HepG2 (cell line): ENCODE measurements around the gene SEPTIN11. TPM values are rescaled to one million over a fixed set of nuclear protein-coding genes. Genes with fewer than 3 reads are reported as not detected.

Source experiments
- ATAC-seq: fragments of 200-7000 bp; cut with Tn5 transposase; 3 replicates; pipeline ENCODE4 v1.9.1; 2020; ENCODE audit warnings: mild to moderate bottlenecking, moderate library complexity
- BruUV-seq: library from RNA; stranded (reverse); fragments of 400-500 nt; replicated peaks from 2 replicates; lab custom pipeline; 2021; lab: Mats Ljungman, UMichigan
- CTCF ChIA-PET: fragments of 300-600 bp; formaldehyde crosslinking; extraction: SDS; loops from one replicate; lab custom pipeline; 2021; ENCODE audit warnings: low total read pairs, inconsistent platforms, low intra/inter-chr PET ratio; lab: Yijun Ruan, JAX
- POLR2A ChIA-PET: fragments of 350-600 bp; sonication (Branson Sonifier 250); formaldehyde crosslinking; loops from one replicate; lab custom pipeline; 2020; ENCODE audit warnings: antibody characterized with exemption, inconsistent platforms; lab: Yijun Ruan, JAX
- DNase-seq: peaks from one replicate; pipeline ENCODE4 v3.0.0-alpha.2; 2015; ENCODE audit warnings: low spot score
- FAIRE-seq: peaks from 3 replicates; lab custom pipeline; 2011; peaks lifted over from hg19 to GRCh38; lab: Jason Lieb, UNC
- H2AFZ ChIP-seq: one replicate; pipeline ENCODE4 v1.6.1; 2011; ENCODE audit warnings: low read length, inconsistent platforms
- H3K27ac ChIP-seq: fragments of 300-600 bp; 3 replicates; pipeline ENCODE4 v1.8.0; 2011; ENCODE audit warnings: mixed run types, mild to moderate bottlenecking, mixed read lengths, low read length, inconsistent platforms; ENCODE audit not compliant: insufficient read depth; ENCODE audit errors: extremely low read length
- H3K27me3 ChIP-seq, 2 experiments: fragments of 200-600 bp in 1 of 2; 2 replicates in 1 of 2; 3 replicates in 1 of 2; pipeline versions ENCODE4 v1.6.0 to v1.8.0; 2011; ENCODE audit warnings: low read length in 2 of 2, mild to moderate bottlenecking in 2 of 2, moderate library complexity in 2 of 2, inconsistent platforms in 1 of 2; ENCODE audit not compliant: insufficient read depth in 2 of 2, control insufficient read depth in 1 of 2
- H3K36me3 ChIP-seq, 2 experiments: fragments of 200-600 bp in 1 of 2; replicated peaks in 1 of 2; 2 replicates in 1 of 2; 3 replicates in 1 of 2; pipeline versions ENCODE4 v1.5.1 to v1.8.0; 2011; ENCODE audit warnings: low read length in 2 of 2, inconsistent platforms in 1 of 2; ENCODE audit not compliant: insufficient read depth in 2 of 2, control insufficient read depth in 1 of 2
- H3K4me1 ChIP-seq: 2 replicates; pipeline ENCODE4 v1.5.1; 2012; ENCODE audit warnings: low read length, inconsistent platforms; ENCODE audit not compliant: insufficient read depth
- H3K4me2 ChIP-seq: 2 replicates; pipeline ENCODE4 v1.6.0; 2011; ENCODE audit warnings: low read depth, low read length, inconsistent platforms
- H3K4me3 ChIP-seq, 3 experiments: fragments of 200-600 bp in 1 of 3; sonication (generic), shearing (Covaris generic) in 1 of 3; replicated peaks in 1 of 3; 2 replicates each; pipeline ENCODE4 v1.5.1; 2011 to 2016; ENCODE audit warnings: low read length in 3 of 3, inconsistent platforms in 2 of 3, low read depth in 2 of 3, mild to moderate bottlenecking in 2 of 3, control low read depth in 1 of 3, mixed read lengths in 1 of 3; ENCODE audit not compliant: insufficient read depth in 1 of 3
- H3K79me2 ChIP-seq: one replicate; pipeline ENCODE4 v1.6.1; 2011; ENCODE audit warnings: low read length, inconsistent platforms; ENCODE audit not compliant: insufficient read depth
- H3K9ac ChIP-seq: 2 replicates; pipeline ENCODE4 v1.6.0; 2011; ENCODE audit warnings: mild to moderate bottlenecking, low read depth, low read length, inconsistent platforms; ENCODE audit not compliant: insufficient read depth
- H3K9me3 ChIP-seq: 2 replicates; pipeline ENCODE4 v1.5.1; 2012; ENCODE audit warnings: mild to moderate bottlenecking, low read length
- H4K20me1 ChIP-seq: 2 replicates; pipeline ENCODE4 v1.6.0; 2011; ENCODE audit warnings: inconsistent platforms, mild to moderate bottlenecking, low read length, moderate library complexity; ENCODE audit not compliant: insufficient read depth
- ARNT2 ChIP-seq: sonication (generic); formaldehyde crosslinking; IDR thresholded peaks from 2 replicates; pipeline ENCODE4 v1.8.0; 2022; ENCODE audit warnings: mild to moderate bottlenecking, low read depth, missing genetic modification reagents, moderate library complexity
- ATRX ChIP-seq: sonication (generic); formaldehyde crosslinking; IDR thresholded peaks from 2 replicates; pipeline ENCODE4 v1.4.0; 2020; ENCODE audit warnings: missing genetic modification reagents, borderline replicate concordance
- ELF3 ChIP-seq: IDR thresholded peaks from 2 replicates; pipeline ENCODE4 v1.6.1; 2016; ENCODE audit warnings: missing genetic modification reagents, missing compliant biosample characterization
- IRF2 ChIP-seq: IDR thresholded peaks from 2 replicates; pipeline ENCODE4 v1.6.1; 2018; ENCODE audit warnings: missing genetic modification reagents, missing compliant biosample characterization
- JUNB ChIP-seq: sonication (generic); formaldehyde crosslinking; IDR thresholded peaks from 2 replicates; pipeline ENCODE4 v1.8.0; 2022; ENCODE audit warnings: missing genetic modification reagents, mild to moderate bottlenecking, borderline replicate concordance
- NKX3-1 ChIP-seq: sonication (generic); formaldehyde crosslinking; IDR thresholded peaks from 2 replicates; pipeline ENCODE4 v1.5.0; 2020; ENCODE audit warnings: missing genetic modification reagents
- NR3C1 ChIP-seq: sonication (generic); formaldehyde crosslinking; IDR thresholded peaks from 2 replicates; pipeline ENCODE4 v1.4.0; 2020; ENCODE audit warnings: missing genetic modification reagents
- ONECUT2 ChIP-seq: sonication (generic); formaldehyde crosslinking; IDR thresholded peaks from 2 replicates; pipeline ENCODE4 v1.4.0; 2020; ENCODE audit warnings: missing genetic modification reagents
- YY1 ChIP-seq: IDR thresholded peaks from 2 replicates; pipeline ENCODE4 v1.6.1; 2011; ENCODE audit warnings: low read length, low read depth, moderate library complexity, mild to moderate bottlenecking; ENCODE audit not compliant: insufficient read depth, insufficient replicate concordance
- ZKSCAN1 ChIP-seq: fragments of 150-350 bp; IDR thresholded peaks from 2 replicates; pipeline ENCODE4 v1.6.1; 2014; ENCODE audit warnings: low read length
- ZNF17 ChIP-seq: sonication (generic); formaldehyde crosslinking; IDR thresholded peaks from 2 replicates; pipeline ENCODE4 v1.5.0; 2020; ENCODE audit warnings: mild to moderate bottlenecking, missing genetic modification reagents
- WGBS: methylation state at CpG from one replicate; pipeline ENCODE4 v1.1.6; 2017; ENCODE audit warnings: low lambda C conversion rate; 5-methylcytosine and 5-hydroxymethylcytosine counted together
- in situ Hi-C: cut with HindIII; loops from 2 replicates; pipeline ENCODE4 v1.10.0; 2017; ENCODE audit warnings: low pct_unique_long_range_greater_than_20kb; ENCODE audit not compliant: extremely low pct_ligation_motif_present
- intact Hi-C: fragments of 100-400 bp; cut with micrococcal nuclease; formaldehyde crosslinking; loops from one replicate; pipeline ENCODE4 v1.10.0; 2022; ENCODE audit not compliant: unreplicated experiment
- polyA plus RNA-seq, 8 experiments: library from polyadenylated mRNA; depleted of rRNA in 3 of 8; stranded (reverse) in 7 of 8; unstranded in 1 of 8; fragments of >200 nt; fragmentation: Illumina TruSeq in 4 of 8; extraction: Trizol in 4 of 8; gene quantifications; 2 replicates each; pipeline versions ENCODE4 v1.2.1 to v1.2.3, GENCODE V29; 2011 to 2016; ENCODE audit warnings: low read depth in 4 of 8, missing spikeins in 1 of 8, mixed read lengths in 1 of 8; ENCODE audit not compliant: insufficient read depth in 1 of 8
- total RNA-seq, 5 experiments: library from RNA; depleted of rRNA; stranded (reverse); fragments of >200 nt; fragmentation: Illumina TruSeq; extraction: Trizol; gene quantifications; 2 replicates each; pipeline ENCODE4 v1.2.3, GENCODE V29; 2016; ENCODE audit warnings: low read depth in 1 of 5
- TF ChIP-seq, protein P1 (sequence below), 2 experiments: sonication (generic) in 1 of 2; formaldehyde crosslinking in 1 of 2; IDR thresholded peaks; 2 replicates each; pipeline versions ENCODE4 v1.4.0 to v1.6.1; 2016 to 2020; ENCODE audit warnings: borderline replicate concordance in 1 of 2, low read depth in 1 of 2, mild to moderate bottlenecking in 1 of 2, missing genetic modification reagents in 1 of 2
- TF ChIP-seq, protein P2 (sequence below): sonication (generic); formaldehyde crosslinking; IDR thresholded peaks from 2 replicates; pipeline ENCODE4 v1.4.0; 2020; ENCODE audit warnings: mild to moderate bottlenecking, missing genetic modification reagents
- TF ChIP-seq, protein P3 (sequence below): sonication (generic); formaldehyde crosslinking; IDR thresholded peaks from 2 replicates; pipeline ENCODE4 v1.8.1; 2023; ENCODE audit warnings: missing genetic modification reagents, inconsistent platforms, borderline replicate concordance

The SEPTIN11 gene
- total and polyA plus RNA-seq, 2 of the 13 experiments (the other 11 are each of a cell fraction or from before 2014, with no cell fraction given): 28.9 to 47.3 TPM

DNA sequence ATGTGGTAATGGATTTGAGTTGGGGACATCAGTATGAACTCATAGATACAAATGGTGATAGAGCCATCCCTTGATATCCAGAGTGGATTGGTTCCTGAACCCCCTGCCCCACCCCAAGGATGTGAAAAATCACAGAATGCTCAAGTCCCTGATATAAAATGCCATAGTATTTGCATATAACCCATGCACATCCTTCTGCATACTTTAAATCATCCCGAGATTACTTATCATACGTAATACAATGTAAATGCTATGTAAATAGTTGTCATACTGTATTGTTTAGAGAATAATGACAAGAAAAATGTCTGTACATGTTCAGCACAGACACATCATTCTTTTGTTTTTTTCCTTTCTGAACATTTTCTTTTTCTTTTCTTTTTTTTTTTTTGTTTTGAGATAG, 18.9 kb upstream of the SEPTIN11 start:
- H3K9ac ChIP-seq: no peak overlapping the region
- DNase-seq: no peak
- no peaks in the 10 kb centered on the region for H3K79me2 ChIP-seq
- no peak overlapping the region for H3K4me3 ChIP-seq
- H3K4me1 ChIP-seq: peaks cover 16% of the 10 kb centered on the region
- BruUV-seq: no TSS peak
- FAIRE-seq: no peak
- in situ Hi-C loops: no loop called here
- POLR2A ChIA-PET: interaction anchor here (1.4 kb wide), 1 partner anchor 19 kb away, joined by 8 read pairs; the partner anchor contains the start of gene SEPTIN11
- no peaks in the 10 kb centered on the region for H3K36me3 ChIP-seq
- no peaks in the 10 kb centered on the region for H4K20me1 ChIP-seq
- H3K27ac ChIP-seq: no peak overlapping the region
- H2AFZ ChIP-seq: no peak overlapping the region
- no peak overlapping the region for H3K4me2 ChIP-seq
- H3K9me3 ChIP-seq: no peaks in the 10 kb centered on the region
- 89% methylated on average over 2 of the region's 2 CpGs for WGBS
- intact Hi-C loops: no loop called here
- H3K27me3 ChIP-seq: no peaks in the 10 kb centered on the region
- ATAC-seq: no peak
- CTCF ChIA-PET: no interaction called here
- TF ChIP-seq, protein P1, sequence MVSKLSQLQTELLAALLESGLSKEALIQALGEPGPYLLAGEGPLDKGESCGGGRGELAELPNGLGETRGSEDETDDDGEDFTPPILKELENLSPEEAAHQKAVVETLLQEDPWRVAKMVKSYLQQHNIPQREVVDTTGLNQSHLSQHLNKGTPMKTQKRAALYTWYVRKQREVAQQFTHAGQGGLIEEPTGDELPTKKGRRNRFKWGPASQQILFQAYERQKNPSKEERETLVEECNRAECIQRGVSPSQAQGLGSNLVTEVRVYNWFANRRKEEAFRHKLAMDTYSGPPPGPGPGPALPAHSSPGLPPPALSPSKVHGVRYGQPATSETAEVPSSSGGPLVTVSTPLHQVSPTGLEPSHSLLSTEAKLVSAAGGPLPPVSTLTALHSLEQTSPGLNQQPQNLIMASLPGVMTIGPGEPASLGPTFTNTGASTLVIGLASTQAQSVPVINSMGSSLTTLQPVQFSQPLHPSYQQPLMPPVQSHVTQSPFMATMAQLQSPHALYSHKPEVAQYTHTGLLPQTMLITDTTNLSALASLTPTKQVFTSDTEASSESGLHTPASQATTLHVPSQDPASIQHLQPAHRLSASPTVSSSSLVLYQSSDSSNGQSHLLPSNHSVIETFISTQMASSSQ (IDR thresholded peaks at IDR 0.05; ENCODE audit: low read depth): no peak
- TF ChIP-seq, protein P1 (CRISPR knock-in tag; IDR thresholded peaks at IDR 0.05; ENCODE audit: borderline replicate concordance): no peak
- TF ChIP-seq ONECUT2 (no peak), ZKSCAN1 (no peak), IRF2 (CRISPR knock-in tag) (no peak), JUNB (CRISPR knock-in tag) (no peak), NR3C1 (CRISPR knock-in tag) (no peak), YY1 (no peak), ELF3 (CRISPR knock-in tag) (no peak), ATRX (CRISPR knock-in tag) (no peak), ZNF17 (CRISPR knock-in tag) (no peak), ARNT2 (CRISPR knock-in tag) (no peak), NKX3-1 (no peak)
- TF ChIP-seq, protein P2, sequence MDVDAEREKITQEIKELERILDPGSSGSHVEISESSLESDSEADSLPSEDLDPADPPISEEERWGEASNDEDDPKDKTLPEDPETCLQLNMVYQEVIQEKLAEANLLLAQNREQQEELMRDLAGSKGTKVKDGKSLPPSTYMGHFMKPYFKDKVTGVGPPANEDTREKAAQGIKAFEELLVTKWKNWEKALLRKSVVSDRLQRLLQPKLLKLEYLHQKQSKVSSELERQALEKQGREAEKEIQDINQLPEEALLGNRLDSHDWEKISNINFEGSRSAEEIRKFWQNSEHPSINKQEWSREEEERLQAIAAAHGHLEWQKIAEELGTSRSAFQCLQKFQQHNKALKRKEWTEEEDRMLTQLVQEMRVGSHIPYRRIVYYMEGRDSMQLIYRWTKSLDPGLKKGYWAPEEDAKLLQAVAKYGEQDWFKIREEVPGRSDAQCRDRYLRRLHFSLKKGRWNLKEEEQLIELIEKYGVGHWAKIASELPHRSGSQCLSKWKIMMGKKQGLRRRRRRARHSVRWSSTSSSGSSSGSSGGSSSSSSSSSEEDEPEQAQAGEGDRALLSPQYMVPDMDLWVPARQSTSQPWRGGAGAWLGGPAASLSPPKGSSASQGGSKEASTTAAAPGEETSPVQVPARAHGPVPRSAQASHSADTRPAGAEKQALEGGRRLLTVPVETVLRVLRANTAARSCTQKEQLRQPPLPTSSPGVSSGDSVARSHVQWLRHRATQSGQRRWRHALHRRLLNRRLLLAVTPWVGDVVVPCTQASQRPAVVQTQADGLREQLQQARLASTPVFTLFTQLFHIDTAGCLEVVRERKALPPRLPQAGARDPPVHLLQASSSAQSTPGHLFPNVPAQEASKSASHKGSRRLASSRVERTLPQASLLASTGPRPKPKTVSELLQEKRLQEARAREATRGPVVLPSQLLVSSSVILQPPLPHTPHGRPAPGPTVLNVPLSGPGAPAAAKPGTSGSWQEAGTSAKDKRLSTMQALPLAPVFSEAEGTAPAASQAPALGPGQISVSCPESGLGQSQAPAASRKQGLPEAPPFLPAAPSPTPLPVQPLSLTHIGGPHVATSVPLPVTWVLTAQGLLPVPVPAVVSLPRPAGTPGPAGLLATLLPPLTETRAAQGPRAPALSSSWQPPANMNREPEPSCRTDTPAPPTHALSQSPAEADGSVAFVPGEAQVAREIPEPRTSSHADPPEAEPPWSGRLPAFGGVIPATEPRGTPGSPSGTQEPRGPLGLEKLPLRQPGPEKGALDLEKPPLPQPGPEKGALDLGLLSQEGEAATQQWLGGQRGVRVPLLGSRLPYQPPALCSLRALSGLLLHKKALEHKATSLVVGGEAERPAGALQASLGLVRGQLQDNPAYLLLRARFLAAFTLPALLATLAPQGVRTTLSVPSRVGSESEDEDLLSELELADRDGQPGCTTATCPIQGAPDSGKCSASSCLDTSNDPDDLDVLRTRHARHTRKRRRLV (CRISPR knock-in tag): no peak
- TF ChIP-seq, protein P3, sequence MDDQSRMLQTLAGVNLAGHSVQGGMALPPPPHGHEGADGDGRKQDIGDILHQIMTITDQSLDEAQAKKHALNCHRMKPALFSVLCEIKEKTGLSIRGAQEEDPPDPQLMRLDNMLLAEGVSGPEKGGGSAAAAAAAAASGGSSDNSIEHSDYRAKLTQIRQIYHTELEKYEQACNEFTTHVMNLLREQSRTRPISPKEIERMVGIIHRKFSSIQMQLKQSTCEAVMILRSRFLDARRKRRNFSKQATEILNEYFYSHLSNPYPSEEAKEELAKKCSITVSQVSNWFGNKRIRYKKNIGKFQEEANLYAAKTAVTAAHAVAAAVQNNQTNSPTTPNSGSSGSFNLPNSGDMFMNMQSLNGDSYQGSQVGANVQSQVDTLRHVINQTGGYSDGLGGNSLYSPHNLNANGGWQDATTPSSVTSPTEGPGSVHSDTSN: no peak
